Stimulated activated CD4-positive, alpha-beta T cell treated with anti-CD3 and anti-CD28 coated beads, Interleukin-2, amount 100 ng/mL, for 4 hours (primary cell): ENCODE results near the gene KIR2DL4.
"Not testable (repeated sequence)": the region's sequence is repeated elsewhere in the genome, so short reads cannot be mapped to it uniquely, and the experiment has no call there.

Experiments used
- DNase-seq: peaks from one replicate; pipeline ENCODE4 v3.0.0-alpha.2; 2020; ENCODE audit warnings: low read depth

KIR2DL4 gene

DNA sequence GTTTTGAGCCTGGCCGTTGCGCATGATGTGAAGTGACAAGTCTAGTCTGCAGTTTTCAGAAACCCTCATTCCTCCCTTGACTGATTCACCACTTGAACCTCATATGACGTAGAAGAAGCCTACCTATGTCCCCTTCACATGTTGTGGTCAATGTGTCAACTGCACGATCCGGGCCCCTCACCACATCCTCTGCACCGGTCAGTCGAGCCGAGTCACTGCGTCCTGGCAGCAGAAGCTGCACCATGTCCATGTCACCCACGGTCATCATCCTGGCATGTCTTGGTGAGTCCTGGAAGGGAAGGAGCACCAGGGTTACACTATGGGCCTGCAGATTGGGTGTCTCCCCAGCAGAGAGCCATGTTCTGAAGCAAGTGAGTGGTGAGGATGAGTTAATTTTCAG, at the start of gene KIR2DL4:
Gene KIR2DL4 (plus strand): TSS at position 201 of the 400 bp plus-strand sequence. CDS start 42 bp downstream, at position 243.
- no peak for DNase-seq

DNA sequence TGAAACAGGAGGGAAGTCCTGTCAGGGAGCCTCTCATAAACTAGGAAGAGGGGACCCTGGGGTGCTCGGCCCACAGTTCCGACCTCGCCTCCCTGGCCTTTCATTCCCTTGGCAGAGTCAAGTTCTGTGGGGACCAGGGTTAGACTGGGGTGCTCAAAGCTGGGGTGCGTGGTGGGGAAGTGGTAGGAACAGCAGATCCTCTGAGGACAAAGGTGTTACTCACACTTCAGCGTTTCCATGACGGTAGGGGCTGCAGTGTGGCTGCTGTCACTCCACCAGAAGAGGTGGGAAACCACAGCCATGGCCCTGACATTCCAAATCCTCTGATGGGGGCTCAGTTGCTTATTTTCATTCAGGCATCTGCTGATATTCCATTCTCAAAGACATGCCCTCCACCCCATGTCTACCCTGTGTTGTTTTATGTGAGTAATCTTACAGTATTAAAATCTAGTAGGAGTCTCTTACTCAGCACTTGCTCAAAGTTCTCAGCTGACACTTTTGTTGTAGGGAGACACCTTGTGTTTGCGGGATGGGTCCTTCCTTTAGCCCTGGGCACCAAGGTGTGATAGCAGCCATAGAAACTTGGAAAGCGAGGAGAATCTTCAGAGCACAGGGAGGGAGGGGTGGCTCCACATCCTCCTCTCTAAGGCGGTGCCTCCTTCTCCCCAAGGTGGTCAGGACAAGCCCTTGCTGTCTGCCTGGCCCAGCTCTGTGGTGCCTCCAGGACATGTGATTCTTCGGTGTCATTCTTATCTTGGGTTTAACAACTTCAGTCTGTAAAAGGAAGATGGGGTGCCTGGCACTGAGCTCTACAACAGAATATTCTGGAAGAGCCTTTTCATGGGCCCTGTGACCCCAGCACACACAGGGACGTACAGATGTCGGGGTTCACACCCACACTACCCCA, 47.0 kb upstream of the KIR2DL4 start:
- DNase-seq = not testable (repeated sequence)

DNA sequence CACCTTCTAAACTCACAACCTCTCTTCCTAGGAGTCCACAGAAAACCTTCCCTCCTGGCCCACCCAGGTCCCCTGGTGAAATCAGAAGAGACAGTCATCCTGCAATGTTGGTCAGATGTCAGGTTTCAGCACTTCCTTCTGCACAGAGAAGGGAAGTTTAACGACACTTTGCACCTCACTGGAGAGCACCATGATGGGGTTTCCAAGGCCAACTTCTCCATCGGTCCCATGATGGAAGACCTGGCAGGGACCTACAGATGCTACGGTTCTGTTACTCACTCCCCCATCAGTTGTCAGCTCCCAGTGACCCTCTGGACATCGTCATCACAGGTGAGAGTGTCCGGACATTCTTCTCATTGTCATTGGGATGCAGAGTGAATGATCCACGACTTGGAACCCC, 44.8 kb upstream of the KIR2DL4 start:
- DNase-seq = not testable (repeated sequence)

DNA sequence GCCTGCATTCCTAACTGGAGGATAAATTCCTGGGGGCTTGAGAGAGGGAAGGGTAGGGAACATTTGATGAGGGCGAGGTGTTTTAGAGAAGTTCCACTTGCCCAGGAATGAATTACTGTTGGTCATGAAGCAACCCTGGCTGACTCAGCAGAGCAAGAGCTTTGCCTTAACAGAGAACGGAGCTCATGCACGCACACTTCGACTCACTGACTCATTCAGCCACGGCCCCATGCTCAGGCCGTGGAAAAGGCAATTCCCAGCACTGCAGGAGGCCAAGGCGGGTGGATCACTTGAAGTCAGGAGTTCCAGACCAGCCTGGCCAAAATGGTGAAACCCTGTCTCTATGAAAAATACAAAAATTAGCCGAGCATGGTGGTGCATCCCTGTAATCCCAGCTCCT, 39.2 kb upstream of the KIR2DL4 start:
- DNase-seq = not testable (repeated sequence)

DNA sequence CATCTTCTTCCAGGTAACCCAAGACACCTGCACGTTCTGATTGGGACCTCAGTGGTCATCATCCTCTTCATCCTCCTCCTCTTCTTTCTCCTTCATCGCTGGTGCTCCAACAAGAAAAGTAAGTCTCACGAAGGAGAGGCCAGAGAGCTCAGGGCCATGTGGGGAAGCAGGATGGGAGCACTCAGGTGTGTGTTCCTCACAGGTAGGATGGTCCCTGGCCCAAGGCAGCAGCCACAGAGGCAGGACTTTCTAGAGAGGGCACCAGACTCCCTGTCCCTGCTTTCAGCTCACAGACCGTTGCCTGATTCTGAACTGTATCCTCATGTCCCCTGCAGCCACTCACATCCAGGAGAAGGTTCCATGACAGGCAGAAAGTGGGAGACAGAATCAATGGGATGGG, 36.9 kb upstream of the KIR2DL4 start:
- not testable (repeated sequence) for DNase-seq

DNA sequence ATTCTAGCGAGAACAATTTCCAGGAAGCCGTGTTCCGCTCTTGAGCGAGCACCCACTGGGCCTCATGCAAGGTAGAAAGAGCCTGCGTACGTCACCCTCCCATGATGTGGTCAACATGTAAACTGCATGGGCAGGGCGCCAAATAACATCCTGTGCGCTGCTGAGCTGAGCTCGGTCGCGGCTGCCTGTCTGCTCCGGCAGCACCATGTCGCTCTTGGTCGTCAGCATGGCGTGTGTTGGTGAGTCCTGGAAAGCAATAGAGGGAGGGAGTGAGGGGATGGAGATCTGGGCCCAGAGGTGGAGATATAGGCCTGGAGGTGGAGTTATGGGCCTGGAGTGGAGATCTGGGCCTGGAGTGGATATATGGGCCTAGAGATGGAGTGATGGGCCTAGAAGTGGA, 33.8 kb upstream of the KIR2DL4 start, which contains the start of gene KIR2DL1:
Gene KIR2DL1 (plus strand): TSS at position 148 of the 400 bp plus-strand sequence. CDS start 58 bp downstream, at position 206.
- DNase-seq = not testable (repeated sequence)

DNA sequence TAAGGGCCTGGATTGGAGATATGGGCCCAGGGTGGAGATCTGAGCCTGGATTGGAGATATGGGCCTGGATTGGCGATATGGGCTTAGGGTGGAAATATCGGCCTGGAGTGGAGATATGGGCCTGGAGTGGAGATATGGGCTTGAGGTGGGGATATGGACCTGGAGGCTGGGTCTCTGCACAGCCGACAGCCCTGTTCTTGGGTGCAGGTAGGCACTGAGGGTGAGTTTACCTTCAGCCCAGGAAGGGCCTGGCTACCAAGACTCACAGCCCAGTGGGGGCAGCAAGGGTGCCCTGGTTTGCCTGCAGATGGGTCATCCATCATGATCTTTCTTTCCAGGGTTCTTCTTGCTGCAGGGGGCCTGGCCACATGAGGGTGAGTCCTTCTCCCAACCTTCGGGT, 32.9 kb upstream of the KIR2DL4 start:
- not testable (repeated sequence) for DNase-seq

DNA sequence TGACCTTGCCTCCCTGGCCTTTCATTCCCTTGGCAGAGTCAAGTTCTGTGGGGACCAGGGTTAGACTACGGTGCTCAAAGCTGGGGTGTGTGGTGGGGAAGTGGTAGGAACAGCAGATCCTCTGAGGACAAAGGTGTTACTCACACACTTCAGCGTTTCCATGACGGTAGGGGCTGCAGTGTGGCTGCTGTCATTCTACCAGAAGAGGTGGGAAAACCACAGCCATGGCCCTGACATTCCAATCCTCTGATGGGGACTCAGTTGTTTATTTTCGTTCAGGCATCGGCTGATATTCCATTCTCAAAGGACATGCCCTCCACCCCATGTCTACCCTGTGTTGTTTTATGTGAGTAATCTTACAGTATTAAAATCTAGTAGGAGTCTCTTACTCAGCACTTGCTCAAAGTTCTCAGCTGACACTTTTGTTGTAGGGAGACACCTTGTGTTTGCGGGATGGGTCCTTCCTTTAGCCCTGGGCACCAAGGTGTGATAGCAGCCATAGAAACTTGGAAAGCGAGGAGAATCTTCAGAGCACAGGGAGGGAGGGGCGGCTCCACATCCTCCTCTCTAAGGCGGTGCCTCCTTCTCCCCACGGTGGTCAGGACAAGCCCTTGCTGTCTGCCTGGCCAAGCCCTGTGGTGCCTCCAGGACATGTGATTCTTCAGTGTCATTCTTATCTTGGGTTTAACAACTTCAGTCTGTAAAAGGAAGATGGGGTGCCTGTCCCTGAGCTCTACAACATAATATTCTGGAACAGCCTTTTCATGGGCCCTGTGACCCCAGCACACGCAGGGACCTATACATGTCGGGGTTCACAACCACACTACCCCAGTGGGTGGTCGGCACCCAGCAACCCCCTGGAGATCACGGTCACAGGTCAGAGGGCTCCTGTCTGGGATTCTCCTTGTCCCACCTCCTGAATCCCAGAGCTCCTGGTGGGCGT, 32.1 kb upstream of the KIR2DL4 start:
- DNase-seq = not testable (repeated sequence)

DNA sequence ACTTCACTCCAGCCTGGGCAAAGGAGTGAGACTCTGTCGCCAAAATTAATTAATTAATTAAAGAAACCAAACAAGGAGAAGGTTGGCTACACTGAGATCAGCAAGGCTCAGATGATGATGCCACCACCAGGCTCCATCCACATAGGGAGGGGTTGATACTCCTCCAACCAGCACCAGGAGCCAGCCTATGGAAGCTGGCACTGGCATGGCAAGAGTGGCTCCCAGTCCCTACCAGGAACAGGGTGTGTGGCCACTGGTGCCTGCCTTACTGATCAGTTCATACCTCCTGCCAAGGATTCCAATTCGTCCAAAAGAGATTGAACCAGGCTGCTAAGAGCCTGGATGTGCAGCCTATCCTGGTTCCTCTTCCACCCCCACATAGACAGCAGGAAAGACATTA, 30.7 kb upstream of the KIR2DL4 start:
- not testable (repeated sequence) for DNase-seq

DNA sequence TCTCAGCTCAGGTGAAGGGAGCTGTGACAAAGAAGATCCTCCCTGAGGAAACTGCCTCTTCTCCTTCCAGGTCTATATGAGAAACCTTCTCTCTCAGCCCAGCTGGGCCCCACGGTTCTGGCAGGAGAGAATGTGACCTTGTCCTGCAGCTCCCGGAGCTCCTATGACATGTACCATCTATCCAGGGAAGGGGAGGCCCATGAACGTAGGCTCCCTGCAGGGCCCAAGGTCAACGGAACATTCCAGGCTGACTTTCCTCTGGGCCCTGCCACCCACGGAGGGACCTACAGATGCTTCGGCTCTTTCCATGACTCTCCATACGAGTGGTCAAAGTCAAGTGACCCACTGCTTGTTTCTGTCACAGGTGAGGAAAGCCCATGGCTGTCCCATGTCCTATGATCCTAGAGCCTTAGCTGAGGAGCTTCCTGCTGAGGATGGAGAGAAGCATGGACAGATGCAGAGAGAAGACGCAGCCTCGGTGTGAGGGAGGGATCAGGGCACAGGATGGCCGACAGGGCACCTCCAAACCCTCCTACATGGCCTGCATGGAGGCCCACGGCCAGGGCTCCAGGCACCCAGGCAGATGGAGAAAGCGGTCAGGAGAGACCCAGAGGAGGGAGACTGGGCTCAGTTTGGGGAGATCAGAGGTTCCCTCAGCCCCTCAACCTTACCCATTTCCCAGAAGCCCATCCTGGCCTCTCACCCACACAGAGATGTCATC, 28.2 kb upstream of the KIR2DL4 start:
- DNase-seq = not testable (repeated sequence)

DNA sequence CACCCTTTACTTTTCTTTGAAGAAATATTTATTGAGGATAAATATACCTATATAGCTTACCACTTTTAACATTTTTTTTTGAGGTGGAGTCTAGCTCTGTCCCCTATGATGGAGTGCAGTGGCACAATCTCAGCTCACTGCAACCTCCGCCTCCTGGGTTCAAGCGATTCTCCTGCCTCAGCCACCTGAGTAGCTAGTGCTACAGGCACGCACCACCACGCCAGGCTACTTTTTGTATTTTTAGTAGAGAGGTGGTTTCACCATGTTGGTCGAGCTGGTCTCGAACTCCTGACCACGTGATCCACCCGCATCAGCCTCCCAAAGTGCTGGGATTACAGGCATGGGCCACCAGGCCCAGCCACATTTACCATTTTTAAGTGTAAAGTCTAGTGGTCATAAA, 27.6 kb upstream of the KIR2DL4 start:
- not testable (repeated sequence) for DNase-seq

DNA sequence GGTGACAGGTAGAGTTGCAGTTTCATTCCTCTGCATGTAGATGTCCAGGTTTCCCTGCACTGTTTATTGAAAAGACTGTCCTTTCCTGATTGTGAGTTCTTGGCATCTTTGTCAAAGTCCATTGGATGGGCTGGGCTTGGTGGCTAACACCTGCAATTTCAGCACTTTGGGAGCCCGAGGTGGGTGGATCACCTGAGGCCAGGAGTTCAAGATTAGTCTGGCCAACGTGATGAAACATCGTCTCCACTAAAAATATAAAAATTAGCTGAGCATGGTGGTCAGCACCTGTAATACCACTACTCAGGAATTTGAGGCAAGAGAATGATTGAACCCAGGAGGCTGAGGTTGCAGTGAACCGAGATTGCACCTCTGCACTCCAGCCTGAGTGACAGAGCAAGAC, 25.6 kb upstream of the KIR2DL4 start:
- DNase-seq = not testable (repeated sequence)

DNA sequence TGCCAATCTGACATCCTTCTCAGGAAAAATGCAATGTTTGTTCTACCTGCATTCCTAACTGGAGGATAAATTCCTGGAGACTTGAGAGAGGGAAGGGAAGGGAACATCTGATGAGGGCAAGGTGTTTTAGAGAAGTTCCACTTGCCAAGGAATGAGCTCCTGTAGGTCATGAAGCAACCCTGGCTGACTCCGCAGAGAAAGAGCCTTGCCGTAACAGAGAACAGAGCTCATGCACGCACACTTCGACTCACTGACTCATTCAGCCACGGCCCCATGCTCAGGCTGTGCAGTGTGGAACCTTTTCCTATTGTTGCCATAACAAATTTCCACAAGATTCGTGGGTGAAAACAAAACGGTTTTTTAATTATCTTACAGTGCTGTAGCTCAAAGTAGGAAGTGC, 24.5 kb upstream of the KIR2DL4 start:
- not testable (repeated sequence) for DNase-seq

DNA sequence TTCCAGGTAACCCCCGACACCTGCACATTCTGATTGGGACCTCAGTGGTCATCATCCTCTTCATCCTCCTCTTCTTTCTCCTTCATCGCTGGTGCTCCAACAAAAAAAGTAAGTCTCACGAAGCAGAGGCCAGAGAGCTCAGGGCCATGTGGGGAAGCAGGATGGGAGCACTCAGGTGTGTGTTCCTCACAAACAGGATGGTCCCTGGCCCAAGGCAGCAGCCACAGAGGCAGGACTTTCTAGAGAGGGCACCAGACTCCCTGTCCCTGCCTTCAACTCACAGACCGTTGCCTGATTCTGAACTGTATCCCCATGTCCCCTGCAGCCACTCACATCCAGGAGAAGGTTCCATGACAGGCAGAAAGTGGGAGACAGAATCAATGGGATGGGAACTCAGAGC, 20.5 kb upstream of the KIR2DL4 start:
- not testable (repeated sequence) for DNase-seq

DNA sequence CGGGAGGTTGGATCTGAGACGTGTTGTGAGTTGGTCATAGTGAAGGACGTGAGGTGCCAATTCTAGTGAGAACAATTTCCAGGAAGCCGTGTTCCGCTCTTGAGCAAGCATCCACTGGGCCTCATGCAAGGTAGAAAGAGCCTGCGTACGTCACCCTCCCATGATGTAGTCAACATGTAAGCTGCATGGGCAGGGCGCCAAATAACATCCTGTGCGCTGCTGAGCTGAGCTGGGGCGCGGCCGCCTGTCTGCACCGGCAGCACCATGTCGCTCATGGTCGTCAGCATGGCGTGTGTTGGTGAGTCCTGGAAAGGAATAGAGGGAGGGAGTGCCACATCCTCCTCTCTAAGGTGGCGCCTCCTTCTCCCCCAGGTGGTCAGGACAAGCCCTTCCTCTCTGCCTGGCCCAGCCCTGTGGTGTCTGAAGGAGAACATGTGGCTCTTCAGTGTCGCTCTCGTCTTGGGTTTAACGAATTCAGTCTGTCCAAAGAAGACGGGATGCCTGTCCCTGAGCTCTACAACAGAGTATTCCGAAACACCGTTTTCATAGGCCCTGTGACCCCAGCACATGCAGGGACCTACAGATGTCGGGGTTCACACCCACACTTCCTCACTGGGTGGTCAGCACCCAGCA, 17.2 kb upstream of the KIR2DL4 start:
- DNase-seq = not testable (repeated sequence)

DNA sequence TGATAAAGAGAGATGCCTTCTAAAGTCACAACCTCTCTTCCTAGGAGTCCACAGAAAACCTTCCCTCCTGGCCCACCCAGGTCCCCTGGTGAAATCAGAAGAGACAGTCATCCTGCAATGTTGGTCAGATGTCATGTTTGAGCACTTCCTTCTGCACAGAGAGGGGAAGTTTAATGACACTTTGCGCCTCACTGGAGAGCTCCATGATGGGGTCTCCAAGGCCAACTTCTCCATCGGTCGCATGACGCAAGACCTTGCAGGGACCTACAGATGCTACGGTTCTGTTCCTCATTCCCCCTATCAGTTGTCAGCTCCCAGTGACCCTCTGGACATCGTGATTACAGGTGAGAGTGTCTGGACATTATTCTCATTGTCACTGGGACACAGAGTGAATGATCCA, 15.3 kb upstream of the KIR2DL4 start:
- not testable (repeated sequence) for DNase-seq

DNA sequence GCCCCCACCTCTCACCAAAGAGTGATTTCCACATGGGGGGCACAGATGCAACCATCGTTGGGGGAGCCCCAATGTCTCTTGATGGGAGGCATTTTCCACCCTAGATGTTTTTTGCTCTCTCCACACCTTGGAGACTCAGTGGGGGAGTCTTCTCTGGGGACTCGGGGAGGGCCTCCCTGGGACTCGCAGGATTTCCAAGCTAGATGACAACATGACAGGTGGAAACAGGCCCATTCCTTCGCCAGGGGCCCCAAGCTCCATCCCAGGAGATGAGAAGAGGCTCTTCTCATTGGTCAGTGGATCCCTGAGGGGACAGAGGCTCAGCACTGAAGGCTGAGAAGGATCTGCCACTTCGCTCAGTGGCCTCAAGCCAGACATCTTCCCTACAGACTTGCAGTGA, 12.7 kb upstream of the KIR2DL4 start:
- DNase-seq = no peak

DNA sequence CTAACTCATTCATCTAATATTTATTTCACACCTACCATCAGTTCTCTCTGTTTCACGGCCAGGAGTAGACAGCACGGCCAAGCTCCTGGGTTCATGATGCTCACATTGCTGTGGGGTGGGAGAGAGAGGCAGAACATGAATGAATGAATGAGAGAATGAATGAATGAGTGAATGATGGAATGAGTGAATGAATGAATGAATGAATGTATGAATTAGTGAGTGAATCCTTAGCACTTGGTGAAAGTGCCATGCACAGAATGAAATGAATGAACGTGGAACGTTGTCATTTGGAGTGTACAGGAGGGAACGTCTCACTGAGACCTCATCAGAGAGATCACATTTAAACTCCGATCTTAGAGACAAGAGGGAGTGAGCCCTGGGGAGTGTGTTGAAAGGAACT, 11.9 kb upstream of the KIR2DL4 start:
- no peak for DNase-seq

DNA sequence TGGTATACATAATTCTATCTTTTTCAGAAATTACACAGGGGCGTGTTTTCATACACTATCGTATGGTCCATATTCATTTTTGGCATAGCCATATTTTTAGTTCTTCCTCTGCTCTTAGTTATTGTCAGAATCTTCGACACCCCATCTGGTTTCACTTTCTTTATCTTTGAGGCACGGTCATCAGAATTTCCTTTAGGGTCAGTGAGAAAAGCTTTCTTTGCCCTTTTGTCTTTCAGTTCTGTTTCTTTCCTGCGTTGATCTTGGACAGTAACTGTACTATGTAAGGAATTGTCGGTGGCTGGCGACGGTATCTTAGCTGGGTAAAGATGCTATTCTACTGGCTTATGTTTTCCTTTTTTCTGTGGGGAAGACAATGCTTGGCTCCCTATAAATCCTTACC, 10.6 kb upstream of the KIR2DL4 start:
- no peak for DNase-seq

DNA sequence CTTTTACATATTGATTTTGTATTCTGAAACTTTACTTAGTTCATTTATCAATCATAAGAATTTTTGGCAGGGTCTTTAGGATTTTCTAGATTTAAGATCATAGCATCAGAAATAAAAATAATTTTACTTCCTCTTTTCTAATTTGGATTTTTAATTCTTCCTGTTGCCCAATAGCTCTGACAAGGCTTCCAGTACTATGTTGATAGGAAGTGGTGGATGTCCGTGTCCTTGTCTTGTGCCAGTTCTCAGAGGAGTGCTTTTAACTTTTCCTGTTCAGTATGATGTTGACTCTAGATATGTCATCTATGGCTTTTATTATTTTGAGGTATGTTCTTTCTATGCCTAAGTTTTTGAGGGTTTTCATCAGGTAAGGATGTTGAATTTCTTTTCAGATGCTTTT, 7.7 kb upstream of the KIR2DL4 start:
- no peak for DNase-seq

DNA sequence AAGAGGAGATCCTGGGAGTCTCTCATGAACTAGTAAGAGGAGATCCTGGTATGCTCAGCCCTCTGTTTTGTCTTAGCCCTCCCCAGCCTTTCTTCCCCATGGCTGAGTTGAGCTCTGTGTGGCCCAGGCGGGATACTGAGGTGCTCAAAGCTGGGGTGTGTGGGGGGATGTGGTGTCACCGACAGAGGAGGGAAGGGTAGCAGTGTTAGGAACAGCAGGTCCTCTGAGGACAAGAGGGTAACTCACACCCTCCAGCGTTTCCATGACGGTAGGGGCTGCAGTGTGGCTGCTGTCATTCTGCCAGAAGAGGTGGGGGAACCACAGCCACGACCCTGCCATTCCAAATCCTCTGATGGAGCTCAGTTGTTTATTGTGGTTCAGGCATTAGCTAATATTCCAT, 691 bp downstream of the KIR2DL4 start:
- DNase-seq = no peak
